Uterus (tissue), 2 donors: ENCODE measurements around the gene SND1.

Source experiments
- CTCF ChIP-seq, 4 experiments: fragments of 200-600 bp in 2 of 4; fragments of 450-650 bp in 2 of 4; sonication (generic) in 2 of 4; IDR thresholded peaks; one replicate each; pipeline ENCODE4 v1.5.1; 2016 to 2019; ENCODE audit warnings: antibody characterized with exemption in 4 of 4, mild to moderate bottlenecking in 2 of 4, moderate library complexity in 1 of 4
- POLR2A ChIP-seq, 2 donors: fragments of 450-650 bp; IDR thresholded peaks; one replicate each; pipeline ENCODE4 v1.6.1; 2016; ENCODE audit warnings: antibody characterized with exemption in 2 of 2, mild to moderate bottlenecking in 1 of 2, moderate library complexity in 1 of 2

DNA sequence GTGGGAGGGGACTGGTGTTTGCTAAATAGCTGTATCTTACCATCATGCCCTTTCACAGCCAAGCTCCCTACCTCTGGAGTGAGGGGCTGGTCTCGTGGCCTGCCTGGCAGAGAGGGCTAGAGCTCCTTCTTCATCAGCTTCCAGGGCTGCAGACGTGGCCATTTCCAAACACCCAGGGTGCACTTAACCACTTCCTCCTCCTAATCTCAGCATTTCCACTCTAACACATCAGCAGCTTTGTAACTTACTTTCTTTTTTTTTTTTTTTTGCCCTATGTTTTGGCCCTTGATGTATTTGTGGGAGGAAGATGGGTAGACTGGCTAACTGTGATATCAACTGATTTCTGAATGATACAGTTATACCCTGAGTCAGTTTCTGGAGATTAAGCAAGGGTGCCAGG is 351.8 kb downstream of the SND1 start:
- TF ChIP-seq CTCF (IDR thresholded peaks at IDR 0.05), result no peak
- no peak for TF ChIP-seq POLR2A (IDR thresholded peaks at IDR 0.05)
